ENCODE measurements around the gene C14orf93.

C14orf93 gene

GRCh38 chr14:23024612-23025075 lies 14.7 kb upstream of the C14orf93 start:
- no peak for DNase-seq (ENCODE audit: low read depth)
- TF ChIP-seq, protein P1, sequence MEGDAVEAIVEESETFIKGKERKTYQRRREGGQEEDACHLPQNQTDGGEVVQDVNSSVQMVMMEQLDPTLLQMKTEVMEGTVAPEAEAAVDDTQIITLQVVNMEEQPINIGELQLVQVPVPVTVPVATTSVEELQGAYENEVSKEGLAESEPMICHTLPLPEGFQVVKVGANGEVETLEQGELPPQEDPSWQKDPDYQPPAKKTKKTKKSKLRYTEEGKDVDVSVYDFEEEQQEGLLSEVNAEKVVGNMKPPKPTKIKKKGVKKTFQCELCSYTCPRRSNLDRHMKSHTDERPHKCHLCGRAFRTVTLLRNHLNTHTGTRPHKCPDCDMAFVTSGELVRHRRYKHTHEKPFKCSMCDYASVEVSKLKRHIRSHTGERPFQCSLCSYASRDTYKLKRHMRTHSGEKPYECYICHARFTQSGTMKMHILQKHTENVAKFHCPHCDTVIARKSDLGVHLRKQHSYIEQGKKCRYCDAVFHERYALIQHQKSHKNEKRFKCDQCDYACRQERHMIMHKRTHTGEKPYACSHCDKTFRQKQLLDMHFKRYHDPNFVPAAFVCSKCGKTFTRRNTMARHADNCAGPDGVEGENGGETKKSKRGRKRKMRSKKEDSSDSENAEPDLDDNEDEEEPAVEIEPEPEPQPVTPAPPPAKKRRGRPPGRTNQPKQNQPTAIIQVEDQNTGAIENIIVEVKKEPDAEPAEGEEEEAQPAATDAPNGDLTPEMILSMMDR (IDR thresholded peaks at IDR 0.05; ENCODE audit: low read depth, low read length, missing control alignments), result no peak
- H3K4me3 ChIP-seq (ENCODE audit: low read depth, low read length), result no peak overlapping the region

DNA sequence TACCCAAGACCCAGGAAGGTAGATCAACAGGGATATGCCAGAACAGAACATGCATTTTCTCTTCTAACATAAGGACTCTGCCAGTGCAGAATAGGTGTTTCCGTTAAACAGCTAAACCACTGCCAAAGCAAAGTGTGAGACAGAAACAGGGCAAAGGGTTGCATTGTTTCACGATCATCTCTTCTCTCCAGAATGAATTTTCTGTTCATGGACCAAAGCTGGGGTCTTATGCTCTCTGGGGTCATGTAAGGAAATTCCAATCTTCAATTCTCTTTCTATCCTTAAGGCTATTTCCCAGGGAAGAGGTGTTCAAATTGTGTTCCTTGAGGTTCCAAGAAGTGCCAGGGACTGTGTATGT lies 13.8 kb upstream of the C14orf93 start:
- no peak overlapping the region for H3K4me3 ChIP-seq (ENCODE audit: low read depth, low read length)
- DNase-seq (ENCODE audit: low read depth), result no peak
- TF ChIP-seq, protein P1 (IDR thresholded peaks at IDR 0.05; ENCODE audit: low read depth, low read length, missing control alignments), result no peak

GRCh38 chr14:23023022-23023794 lies 13.3 kb upstream of the C14orf93 start:
- DNase-seq (ENCODE audit: low read depth), result no peak
- no peak overlapping the region for H3K4me3 ChIP-seq (ENCODE audit: low read depth, low read length)
- TF ChIP-seq, protein P1 (IDR thresholded peaks at IDR 0.05; ENCODE audit: low read depth, low read length, missing control alignments), result no peak

DNA sequence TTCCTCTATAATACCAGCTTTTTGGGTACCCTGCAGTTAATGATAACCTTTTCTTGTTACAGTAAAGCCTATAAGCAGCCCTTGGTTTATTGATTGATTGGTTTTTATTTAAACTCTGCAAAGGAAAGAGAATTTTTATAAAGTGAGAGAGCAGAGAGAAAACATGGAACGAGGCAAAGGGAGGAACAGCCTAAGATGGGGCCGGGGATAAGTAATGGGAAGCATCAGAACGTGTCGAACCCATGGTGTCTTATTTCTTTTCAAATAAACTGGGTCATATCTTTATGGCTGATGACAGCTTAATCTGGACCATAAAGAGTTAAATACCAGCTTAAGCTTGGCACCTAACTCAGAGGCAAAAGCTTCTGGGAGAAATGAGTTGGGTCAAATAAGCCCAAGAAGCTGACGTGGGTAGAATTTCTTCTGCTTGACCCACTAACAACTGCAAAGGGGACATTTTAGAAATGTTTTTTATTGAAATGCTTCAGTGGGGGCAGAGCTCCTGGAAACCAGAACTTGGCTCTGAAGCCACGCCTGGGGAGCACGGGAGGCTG lies 12.0 kb upstream of the C14orf93 start:
- H3K4me3 ChIP-seq (ENCODE audit: low read depth, low read length), result no peak overlapping the region
- DNase-seq (ENCODE audit: low read depth), result no peak
- TF ChIP-seq, protein P1 (IDR thresholded peaks at IDR 0.05; ENCODE audit: low read depth, low read length, missing control alignments), result no peak

- H3K4me3 ChIP-seq (ENCODE audit: low read depth, low read length), result no peak overlapping the region
- DNase-seq (ENCODE audit: low read depth), result no peak
- TF ChIP-seq, protein P1 (IDR thresholded peaks at IDR 0.05; ENCODE audit: low read depth, low read length, missing control alignments), result no peak
These were observed 11.5 kb upstream of the C14orf93 start for GRCh38 chr14:23021434-23021833.

- TF ChIP-seq, protein P1 (IDR thresholded peaks at IDR 0.05; ENCODE audit: low read depth, low read length, missing control alignments), result no peak
- no peak for DNase-seq (ENCODE audit: low read depth)
- H3K4me3 ChIP-seq (ENCODE audit: low read depth, low read length), result no peak overlapping the region
These were observed 10.5 kb upstream of the C14orf93 start for GRCh38 chr14:23020143-23021128.

Measured in GM12864 (cell line).